IPS-15b (cell line): ENCODE data around the gene SUMF2.

Experiments
- H3K27me3 ChIP-seq: one replicate; pipeline ENCODE4 v1.6.1; 2013; ENCODE audit warnings: low read length; ENCODE audit not compliant: control insufficient read depth, insufficient read depth
- H3K36me3 ChIP-seq: one replicate; pipeline ENCODE4 v1.6.1; 2013; ENCODE audit warnings: low read length; ENCODE audit not compliant: control insufficient read depth, insufficient read depth
- H3K4me1 ChIP-seq: one replicate; pipeline ENCODE4 v1.6.1; 2013; ENCODE audit warnings: mild to moderate bottlenecking, low read length; ENCODE audit not compliant: control insufficient read depth, insufficient read depth
- H3K4me3 ChIP-seq: one replicate; pipeline ENCODE4 v1.5.1; 2013; ENCODE audit warnings: low read depth, low read length
- H3K9ac ChIP-seq: one replicate; pipeline ENCODE4 v1.6.1; 2013; ENCODE audit warnings: low read depth, mild to moderate bottlenecking, low read length
- H3K9me3 ChIP-seq: one replicate; pipeline ENCODE4 v1.6.1; 2013; ENCODE audit warnings: mild to moderate bottlenecking, low read length; ENCODE audit not compliant: control insufficient read depth, insufficient read depth

Gene SUMF2

GRCh38 chr7:56115852-56116538 is 51.9 kb downstream of the SUMF2 start, which contains the start of gene NUPR2:
NUPR2 (minus strand) TSS chr7:56116417; CDS start chr7:56116314, 103 bp downstream.
- no peaks in the 10 kb centered on the region for H3K9me3 ChIP-seq
- H3K9ac ChIP-seq, result no peak within 1 kb of the TSS
- no peaks in the 10 kb centered on the region for H3K4me1 ChIP-seq
- no peaks in the 10 kb centered on the region for H3K36me3 ChIP-seq
- no peaks in the 10 kb centered on the region for H3K27me3 ChIP-seq
- H3K4me3 ChIP-seq, result no peak within 1 kb of the TSS

- Histone ChIP-seq H3K4me1 (no peaks in the 10 kb centered on the region), H3K36me3 (no peaks in the 10 kb centered on the region), H3K9me3 (peaks cover 16% of the 10 kb centered on the region), H3K9ac (no peak overlapping the region), H3K27me3 (no peaks in the 10 kb centered on the region), H3K4me3 (no peak overlapping the region)
These were observed 57.4 kb downstream of the SUMF2 start for GRCh38 chr7:56121440-56121839.

- Histone ChIP-seq H3K4me1 (no peaks in the 10 kb centered on the region), H3K4me3 (no peak overlapping the region), H3K9ac (no peak overlapping the region), H3K9me3 (peaks cover 16% of the 10 kb centered on the region), H3K36me3 (no peaks in the 10 kb centered on the region), H3K27me3 (no peaks in the 10 kb centered on the region)
These were observed 60.9 kb downstream of the SUMF2 start for GRCh38 chr7:56124981-56125380.

- Histone ChIP-seq H3K27me3 (no peaks in the 10 kb centered on the region), H3K4me3 (no peak overlapping the region), H3K4me1 (no peaks in the 10 kb centered on the region), H3K9ac (no peak overlapping the region), H3K36me3 (no peaks in the 10 kb centered on the region), H3K9me3 (peaks cover 16% of the 10 kb centered on the region)
These were observed 61.7 kb downstream of the SUMF2 start for GRCh38 chr7:56125831-56126230.

- Histone ChIP-seq H3K27me3 (no peaks in the 10 kb centered on the region), H3K4me1 (no peaks in the 10 kb centered on the region), H3K9me3 (peaks cover 15% of the 10 kb centered on the region), H3K36me3 (no peaks in the 10 kb centered on the region), H3K9ac (no peak overlapping the region), H3K4me3 (no peak overlapping the region)
These were observed 63.3 kb downstream of the SUMF2 start for GRCh38 chr7:56127241-56127975.
